GM12891 (cell line): ENCODE results near the gene NAV2.

ENCODE experiments used
- POLR2A ChIP-seq: IDR thresholded peaks from 2 replicates; pipeline ENCODE4 v1.6.1; 2011; ENCODE audit warnings: low read depth, low read length, control low read depth
- POLR2AphosphoS5 ChIP-seq: IDR thresholded peaks from 2 replicates; pipeline ENCODE4 v1.6.1; 2011; ENCODE audit warnings: low read depth, low read length, control low read depth
- SPI1 ChIP-seq: IDR thresholded peaks from 2 replicates; pipeline ENCODE4 v1.6.1; 2011; ENCODE audit warnings: low read depth, low read length, control low read depth
- TAF1 ChIP-seq: IDR thresholded peaks from 2 replicates; pipeline ENCODE4 v1.6.1; 2011; ENCODE audit warnings: low read depth, low read length, control low read depth

- TF ChIP-seq POLR2AphosphoS5 (no peak), TAF1 (no peak), POLR2A (no peak), SPI1 (no peak)
These were observed 335.6 kb downstream of the NAV2 start for GRCh38 chr11:20048246-20048645.
